Activated CD4-positive, alpha-beta T cell treated with anti-CD3 and anti-CD28 coated beads, Interleukin-2, Interleukin-6, amounts not matched to agents 100 ng/mL and 50 ng/mL, durations not matched to agents 16 hours and 8 hours (primary cell): ENCODE results near the gene RRM2.

Experiments
- DNase-seq: peaks from one replicate; pipeline ENCODE4 v3.0.0-alpha.2; 2020

The RRM2 gene

DNA sequence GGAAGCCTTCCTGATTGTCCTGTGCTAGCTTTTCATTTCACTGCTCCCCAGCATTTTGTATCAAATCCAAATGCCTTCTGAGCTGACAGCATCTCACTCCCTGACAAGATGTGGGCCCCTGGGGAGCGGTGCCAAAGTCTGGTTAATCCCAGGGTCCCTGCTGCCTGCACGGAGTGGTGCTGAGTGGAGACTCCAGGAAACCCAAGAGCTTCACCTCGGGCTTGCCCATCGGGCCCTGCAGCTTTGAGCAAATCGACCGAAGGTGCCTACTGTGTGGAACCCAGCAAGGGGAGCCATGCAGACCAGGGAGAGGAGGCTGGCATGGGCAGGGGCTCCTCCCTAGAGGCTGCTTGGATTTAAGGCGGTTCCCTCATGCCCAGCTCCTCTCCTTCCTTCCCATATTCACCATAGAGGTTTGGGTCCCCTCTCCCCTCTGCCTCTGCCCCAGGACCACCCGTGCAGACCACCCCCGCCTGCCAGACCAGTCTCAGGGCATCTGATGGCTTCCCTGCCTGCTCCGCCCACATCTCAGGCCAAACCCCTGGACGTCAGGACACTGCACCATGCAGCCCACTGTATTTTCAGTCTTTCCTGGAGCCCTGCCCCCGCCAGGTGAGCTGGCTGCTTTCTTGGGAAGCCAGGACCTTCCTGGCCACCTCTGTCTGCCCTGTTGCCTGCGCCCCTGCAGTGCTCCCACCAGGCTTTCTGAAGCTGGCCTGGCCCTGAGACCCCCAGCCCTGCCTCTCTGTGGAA, 37.8 kb downstream of the RRM2 start:
- no peak for DNase-seq

DNA sequence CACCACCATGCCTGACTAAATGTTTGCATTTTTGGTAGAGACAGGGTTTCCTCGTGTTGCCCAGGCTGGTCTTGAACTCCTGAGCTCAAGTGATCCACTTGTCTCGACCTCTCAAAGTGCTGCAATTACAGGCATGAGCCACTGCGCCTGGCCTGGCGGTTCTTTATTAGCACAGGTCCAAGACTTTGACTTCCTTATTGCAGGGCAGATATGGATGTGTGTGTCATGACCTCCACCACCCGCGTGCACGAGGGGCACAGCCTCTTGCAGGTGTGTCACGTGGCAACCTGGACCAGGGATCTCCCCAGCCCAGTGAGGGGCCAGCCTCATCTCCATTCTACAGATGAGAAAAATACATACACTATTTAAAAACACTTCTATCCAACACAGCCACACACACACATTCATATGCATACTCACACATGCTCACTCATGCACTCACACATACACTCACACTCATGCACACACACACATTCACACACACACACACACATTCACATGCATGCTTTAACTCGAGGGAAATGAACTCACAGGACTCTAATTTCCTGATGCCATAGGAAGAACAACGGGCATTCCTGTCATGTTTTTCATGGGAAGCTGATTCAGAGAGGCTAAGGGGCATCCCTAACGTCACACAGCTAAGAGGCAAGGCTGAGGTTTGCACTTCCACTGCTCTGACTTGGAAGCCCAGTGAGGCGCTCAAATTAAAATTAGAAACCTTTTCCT, 38.8 kb downstream of the RRM2 start:
- DNase-seq, result no peak

DNA sequence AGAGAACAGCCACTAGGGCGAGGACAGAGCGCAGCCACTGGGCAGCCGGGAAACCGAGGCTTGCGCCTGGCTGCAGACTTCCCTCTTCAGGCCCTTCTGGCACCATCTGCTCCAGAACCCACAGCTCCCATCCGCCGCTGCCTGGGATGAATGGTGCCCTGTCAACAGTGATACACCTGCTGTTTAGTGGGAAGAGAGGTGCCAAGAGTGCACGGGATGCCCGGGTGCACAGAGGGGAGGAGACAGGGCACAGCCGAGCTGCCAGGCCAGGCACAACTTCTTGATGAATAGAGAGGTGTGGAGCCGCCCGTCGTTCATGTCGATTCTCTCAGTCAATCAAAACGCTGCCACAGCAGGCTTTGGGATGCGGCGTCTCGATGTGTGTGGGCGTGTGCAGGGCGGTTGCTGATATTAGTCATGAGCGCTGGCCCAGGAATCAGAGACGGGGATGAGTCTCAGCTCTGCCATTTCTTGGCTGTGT, 39.5 kb downstream of the RRM2 start:
- DNase-seq, result peak; percentile 36

DNA sequence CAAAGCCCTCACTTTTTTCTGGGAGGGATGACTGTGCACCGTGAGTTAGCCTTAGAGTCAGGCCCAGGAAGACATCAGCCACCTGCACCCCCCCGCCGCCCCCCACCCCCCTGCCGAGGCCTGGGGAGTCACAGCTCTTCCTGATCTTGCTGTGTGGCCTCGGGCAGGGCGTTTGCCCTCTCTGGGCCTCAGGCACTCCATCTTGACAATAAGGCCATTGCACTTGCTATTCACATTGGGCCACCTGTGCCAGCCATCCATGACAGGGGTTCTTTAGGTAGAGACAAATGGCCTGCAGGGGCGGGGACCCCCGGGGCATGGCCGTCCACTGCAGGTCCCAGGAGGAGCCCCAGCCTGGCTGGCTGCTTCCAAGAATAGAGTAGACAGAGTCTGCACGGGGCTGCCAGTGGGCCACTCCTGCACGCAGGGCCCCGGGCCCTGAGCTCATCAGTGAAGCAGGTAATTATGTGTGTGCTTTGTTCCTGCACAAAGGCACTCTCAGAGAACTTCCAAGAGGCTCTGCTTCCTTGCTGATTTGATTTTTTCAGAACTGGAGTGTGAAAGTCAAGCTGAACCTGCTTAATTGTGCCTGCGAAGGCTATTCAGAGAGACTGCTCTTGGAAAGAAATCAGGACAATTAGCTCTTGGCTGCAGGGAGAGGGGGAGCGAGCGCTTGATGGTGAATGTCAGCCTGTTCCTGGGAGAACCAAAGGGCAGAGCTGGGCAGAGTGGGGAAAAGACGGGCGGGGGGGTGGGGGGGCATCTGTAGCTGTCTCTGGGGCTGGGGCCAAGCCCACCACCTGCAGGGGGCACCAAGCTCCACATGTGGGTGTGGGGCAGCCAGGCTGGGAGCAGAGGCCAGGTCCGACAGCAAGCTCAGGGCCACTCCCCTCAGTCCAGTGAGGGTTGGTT, 40.3 kb downstream of the RRM2 start:
- DNase-seq, result no peak

DNA sequence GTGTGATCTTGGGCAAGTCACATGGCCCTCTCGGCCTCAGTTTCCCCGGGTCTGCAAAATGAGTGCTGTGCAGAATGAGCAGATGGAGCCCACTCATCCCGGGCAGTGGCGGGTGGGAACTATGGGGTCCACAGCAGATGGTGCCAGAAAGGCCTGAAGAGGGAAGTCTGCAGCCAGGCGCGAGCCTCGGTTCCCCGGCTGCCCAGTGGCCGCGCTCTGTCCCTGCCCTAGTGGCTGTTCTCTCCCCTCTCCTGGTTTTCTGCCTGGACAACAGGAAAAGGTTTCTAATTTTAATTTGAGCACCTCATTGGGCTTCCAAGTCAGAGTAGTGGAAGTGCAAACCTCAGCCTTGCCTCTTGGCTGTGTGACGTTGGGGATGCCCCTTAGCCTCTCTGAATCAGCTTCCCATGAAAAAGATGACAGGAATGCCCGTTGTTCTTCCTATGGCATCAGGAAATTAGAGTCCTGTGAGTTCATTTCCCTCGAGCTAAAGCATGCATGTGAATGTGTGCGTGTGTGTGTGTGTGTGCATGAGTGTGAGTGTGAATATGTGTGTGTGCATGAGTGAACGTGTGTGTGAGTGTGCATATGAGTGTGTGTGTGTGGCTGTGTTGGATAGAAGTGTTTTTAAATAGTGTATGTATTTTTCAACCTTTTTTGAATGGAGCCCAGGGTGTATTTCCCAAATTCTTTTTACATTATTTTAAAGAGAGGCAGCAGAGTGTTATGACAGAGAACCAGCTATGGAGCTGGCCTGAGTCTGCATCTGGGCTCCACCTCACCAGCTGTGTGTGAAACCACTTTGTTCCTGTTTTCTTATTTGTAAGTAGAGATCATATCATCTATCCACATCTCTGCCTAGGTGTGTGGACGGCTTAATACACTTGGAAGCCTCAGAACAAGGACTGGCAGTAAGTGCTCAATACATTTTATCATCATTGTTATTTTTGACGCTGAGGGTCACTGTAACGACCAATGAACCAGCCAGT, 41.3 kb downstream of the RRM2 start:
- no peak for DNase-seq

DNA sequence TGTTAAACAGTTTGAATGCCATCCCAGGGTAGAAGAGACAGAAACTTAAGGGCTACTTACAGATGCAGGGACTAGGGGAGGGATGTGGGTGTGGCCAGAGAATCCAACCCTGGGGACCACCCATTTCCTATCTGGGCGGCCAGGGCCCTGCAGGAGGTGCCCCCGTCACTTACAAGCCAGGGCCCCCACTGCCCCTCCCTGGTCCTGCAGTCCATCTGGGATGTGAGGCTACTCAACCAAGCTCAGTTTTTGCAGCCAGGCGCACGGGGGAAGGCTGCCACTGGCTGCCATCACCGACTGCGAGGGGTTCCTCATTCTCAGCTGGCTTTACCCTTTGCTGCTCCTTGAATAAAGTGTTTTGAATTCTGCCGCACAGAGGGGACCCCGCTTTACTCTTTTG, 42.1 kb downstream of the RRM2 start:
- no peak for DNase-seq

DNA sequence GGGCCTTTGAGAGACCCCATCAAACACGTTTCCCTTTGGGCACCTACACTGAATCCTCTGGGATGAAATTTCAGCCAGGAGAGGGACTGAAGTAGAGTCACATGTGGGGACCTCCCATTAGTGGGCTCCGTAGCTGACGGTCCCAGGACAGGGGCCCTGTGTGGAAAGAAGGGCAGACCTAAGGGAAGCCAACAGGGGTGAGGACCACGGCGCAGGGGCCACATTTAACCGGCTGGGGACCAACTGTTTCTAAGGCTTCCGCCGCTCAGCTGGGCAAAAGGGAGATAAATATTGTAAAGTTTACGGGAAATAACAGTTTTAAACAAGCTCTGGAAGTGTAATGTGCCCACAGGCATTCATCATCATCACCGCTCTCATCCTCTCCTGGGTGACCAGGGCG, 42.7 kb downstream of the RRM2 start:
- no peak for DNase-seq

DNA sequence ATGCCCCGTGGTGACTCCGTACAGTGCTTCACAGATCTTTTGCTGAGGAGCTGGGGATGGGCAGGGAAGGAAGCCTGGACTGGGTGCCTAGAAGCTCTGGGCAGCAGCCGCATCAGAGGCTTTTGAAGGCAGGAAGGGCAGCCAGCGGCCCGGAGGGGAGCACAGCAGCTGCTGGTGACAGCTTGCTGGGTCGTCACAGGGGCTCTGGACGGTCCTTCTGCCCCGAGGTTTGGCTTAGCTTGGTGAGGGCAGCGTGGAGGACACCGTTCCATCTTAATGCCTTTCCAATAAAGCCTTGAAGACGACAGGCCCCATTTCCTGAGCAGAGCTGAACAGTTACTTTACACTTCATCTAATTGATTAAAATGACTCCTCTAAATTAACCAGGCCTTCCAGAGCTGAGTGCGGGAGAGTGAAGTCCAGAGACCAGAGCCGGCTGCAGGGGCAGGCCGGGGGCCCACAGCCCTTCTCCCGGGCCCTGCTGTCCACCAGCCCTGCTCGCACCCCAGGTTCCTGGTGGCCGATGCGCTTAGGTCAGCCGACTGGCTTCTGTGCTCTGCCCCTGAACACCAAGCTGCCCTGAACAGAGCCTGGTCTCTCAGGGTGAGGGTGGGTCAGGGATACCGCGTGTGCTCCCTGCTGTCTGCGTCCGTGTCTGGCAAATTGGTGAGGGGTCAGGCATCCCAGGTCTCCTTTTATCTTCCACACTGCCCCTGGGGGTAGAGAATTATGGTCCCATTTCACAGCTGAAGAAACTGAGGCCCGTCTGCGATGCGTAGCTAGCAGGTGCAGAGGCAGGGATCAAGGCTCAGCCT, 43.5 kb downstream of the RRM2 start:
- DNase-seq, result no peak

DNA sequence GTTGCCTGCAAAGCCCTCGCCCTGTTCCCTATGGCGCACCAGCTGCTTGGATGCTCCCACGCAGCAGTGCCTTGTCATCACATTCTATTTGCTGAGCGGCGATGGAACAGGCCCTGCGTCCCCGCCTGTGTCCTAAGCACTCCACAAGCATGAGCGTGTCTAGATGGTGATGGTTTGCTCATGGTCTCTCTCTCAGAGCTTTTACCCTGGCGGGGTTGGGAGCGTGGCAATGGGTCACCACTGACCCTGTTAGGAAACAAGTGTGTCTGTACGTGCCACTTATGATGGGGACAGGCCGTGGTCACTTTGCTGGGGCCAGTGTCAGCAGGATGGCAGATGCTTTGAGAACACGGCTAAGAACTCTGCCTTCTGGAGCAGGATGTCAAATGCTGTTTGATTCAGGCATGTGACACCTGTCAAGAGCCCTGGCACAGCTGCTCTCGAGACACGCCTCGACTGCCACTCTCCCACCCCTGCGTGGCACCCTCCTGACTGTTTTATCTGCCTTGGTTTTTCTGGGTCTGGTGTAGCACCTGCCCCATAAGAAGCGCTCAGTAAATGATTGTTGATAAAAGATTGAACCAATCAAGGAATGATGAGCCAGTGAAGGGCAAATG, 44.2 kb downstream of the RRM2 start:
- no peak for DNase-seq

DNA sequence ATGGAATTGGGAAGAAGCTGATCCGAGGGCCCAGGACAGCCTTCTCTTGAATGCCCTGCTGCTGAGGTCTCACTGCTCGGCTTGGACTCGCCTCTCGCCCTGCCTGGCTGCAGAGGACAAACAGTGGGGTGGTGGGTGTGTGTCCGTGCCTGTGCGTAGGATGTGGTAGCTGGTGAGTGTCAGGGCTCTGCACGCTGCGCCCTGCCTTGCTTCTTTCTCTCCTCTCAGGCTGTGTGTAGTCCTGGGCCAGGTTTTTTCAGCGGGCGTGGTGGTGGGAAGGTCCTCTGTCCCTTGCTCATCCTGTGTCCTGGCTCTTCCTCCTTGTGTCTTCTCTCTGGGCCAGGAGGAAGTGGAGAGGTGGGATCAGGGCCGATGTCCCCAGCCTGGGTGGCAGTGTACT, 44.8 kb downstream of the RRM2 start:
- no peak for DNase-seq

DNA sequence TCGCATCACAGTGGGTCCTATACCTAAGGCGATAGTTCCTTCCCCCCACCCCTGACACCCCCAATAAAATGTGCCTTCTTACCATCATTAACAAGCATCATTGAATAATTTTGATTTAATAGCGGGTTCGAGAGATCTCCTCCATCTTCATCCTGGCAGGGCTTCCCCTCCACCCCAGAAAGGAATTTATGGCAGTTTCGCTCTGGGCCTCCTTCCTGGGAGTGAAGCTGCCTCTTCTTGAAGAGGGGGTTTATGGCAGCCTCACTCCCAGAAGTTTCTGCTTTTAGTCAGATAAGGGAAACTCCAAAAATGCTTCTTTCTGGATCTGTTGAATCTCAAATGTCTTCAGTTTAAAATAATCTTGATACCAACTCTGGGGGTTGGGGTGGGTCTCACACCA, 45.7 kb downstream of the RRM2 start:
- DNase-seq, result no peak

DNA sequence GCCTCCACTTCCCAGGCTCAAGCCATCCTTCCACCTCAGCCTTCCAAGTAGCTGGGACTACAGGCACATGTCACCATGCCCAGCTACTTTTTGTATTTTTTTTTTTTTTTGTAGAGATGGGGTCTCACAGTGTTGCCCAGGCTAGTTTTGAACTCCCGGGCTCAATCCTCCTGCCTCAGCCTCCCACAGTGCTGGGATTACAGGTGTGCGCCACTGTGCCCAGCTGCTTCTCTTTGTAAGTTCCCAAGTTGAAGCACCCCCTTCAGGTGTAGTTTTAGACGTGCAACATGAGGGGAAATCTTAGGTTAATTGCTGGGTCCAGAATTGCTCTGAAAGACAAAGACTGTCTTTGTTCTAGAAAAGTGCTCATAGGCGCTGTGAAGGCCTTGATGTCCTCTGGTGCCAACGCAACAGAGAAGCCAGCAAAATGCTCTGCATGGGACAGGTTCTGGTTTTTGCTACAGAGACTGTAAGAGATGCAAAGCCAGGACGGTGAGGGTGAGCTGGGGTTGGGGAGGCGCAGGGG, 46.6 kb downstream of the RRM2 start:
- DNase-seq, result no peak

DNA sequence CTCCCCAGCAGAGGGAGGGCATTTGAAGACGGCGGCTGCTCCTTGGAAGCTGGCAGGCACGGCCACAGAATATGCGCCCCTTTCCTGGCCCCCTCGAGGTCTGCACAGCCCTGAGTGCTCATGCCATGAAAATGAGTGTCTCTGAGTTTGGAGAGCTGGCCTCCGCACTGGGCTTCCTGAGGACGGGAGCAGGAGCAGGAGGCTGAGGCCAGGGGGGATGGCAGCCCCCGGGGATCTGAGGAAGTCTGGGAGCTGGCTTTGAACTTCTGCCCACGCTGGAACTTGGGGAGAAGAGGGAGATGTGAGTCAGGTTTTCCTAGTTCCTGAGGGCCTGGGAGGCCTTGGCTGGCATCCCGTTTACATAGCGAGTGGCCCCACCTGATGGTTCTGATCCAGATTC, 47.0 kb downstream of the RRM2 start:
- no peak for DNase-seq

DNA sequence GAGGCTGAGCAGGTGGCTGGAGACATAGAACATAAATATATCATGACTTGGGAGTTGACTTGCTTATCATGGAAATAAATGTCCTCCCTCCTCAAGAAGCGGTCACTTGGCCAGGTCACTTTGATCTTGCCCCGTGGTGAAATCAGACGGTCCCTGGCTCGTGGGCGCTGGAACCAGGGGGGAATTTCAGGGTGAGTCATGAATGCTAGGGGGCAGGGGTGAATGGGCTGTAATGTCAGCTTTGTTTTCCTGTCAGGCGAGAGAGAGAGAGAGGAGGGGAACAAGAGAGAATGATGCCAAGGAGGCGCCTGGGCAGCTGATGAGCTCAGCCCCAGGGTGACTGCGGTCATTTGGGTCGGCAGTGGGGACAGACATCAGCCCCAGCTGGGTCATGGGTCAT, 47.7 kb downstream of the RRM2 start:
- no peak for DNase-seq

DNA sequence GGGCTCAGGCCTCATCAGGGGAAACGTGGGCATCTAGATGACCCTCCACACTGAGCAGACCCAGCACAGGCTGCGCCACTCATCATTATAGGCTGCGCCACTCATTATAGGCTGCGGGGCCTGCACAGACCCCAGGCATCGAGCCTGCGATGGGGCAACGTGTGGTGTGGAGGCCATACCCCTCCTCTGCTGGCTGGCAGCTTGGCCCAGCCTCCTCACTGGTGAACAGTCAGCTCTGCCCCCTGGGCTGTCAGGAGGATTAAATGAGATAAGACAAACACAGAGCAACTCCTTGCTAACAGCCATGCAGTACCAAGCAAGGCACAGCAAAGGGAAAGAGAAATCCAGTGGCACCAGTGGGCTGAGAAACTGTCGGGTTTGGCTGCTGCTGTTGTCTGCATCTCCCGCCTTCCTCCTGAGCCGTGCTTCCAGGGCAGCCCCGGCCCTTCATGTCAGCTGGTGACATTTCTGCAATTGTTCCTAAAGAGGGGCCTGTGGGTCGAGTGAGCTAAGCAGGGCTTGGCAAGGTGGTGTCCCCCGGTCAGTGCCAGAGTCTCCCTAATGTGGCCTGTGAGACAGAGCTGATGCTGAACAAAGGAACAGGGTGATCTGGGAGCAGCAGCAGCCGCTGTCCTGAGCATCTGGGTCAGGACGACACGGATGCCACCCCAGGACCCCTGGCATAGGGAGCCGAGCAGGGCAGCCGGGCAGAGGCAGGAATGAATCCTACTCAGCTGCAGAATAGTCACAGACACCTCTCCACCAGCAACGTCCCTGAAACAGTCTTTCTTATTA, 48.7 kb downstream of the RRM2 start:
- no peak for DNase-seq

DNA sequence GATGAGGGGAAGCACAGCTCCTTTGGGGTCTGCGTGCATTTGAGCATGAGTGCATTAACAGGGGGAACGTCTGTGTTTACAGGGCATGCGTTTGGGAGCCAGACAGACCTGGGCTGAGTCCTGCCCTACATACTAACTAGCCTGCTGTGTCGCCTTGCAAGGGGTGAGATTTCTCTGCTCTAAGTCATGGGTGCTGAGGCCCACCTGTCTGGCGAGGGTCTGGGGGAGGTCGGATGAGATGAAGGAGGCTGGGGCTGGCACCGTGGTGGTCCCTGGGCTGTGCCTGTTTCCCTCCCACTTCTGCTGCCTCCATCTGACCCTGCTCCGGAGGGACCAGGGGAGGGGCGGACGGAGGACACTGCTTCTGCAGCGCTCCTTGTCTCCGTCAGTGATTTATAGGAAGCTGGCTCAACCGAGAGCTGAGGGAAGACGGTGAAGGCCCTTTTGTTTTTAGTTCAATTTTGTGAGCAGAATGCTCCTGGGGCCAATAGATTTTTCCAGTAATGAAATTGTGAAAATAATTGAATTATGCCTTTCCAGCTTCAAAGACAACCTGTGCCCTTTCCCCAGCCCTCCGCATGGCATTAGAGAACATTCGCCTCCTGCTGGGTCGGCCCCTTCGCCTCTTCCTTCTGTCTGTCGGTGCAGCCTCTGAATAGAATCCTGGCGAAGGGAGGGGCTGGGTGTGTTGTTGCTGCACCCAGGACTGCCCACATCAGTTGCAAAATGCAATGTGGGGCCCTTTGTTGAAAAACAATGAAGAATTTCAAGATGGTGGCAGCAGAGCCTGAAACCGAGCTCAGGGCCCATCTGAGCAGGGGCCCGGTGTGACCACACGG, 49.7 kb downstream of the RRM2 start:
- DNase-seq, result no peak

DNA sequence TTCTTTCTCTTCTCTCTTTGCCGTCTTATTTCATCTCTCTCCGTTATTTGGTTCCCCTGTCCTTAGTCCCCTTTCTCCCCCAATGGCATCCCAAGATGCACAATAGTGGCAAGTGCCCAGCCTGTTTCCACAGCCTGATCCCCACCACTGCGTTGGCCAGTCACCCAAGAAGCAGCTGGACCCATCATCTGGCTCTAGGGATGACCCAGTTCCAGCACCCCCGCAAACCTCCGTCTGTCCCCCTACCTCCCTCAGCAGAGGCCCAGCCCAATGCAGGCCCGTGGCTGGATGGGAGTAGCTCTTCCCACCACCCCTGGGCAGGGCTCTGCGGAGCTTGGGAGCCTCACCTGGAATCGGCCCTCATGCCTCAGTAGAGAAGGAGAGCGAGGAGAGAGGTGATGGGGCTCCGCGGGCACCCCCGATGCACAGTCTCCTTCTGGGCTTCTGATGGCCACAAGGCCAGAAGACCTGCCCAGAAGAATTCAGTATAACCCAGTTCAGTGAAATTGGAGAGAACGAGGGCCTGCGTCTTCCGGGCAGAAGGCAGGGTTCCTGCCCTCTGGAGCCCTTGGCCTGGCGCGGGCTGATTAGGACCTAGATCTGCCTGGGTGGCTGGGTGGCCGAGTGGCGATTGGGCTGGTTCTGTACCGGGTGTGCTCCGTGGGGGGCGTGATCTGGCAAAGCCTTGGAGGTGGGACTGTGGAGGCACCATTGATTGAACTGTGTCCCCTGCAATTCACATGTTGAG, 50.9 kb downstream of the RRM2 start:
- DNase-seq, result no peak

DNA sequence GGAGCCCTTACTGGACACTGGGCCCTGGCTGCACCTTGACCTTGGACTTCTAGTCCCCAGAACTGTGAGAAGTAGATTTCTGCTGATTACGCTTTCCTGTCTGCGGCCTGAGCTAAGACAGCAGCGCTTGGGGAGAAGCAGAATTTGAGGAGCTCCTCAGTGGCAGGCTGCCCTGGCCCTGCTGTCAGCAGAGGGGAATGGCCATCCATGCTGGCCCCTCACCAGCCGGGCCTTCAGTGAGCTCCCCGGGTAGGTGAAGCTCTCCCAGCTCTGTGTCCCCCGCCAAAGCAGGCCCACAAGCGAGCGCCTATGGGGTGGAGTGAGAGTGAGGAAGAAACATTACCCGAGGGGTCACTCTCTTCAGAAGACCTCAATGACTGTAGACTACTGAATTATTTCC, 51.6 kb downstream of the RRM2 start:
- no peak for DNase-seq
